Lower lobe of right lung (tissue), 2 donors: ENCODE measurements around the gene PHF24. TPM values are rescaled to one million over a fixed set of nuclear protein-coding genes. Genes with fewer than 3 reads are reported as not detected.
"Not testable (repeated sequence)": the region's sequence is repeated elsewhere in the genome, so short reads cannot be mapped to it uniquely, and the experiment has no call there.

Source experiments
- ATAC-seq, 2 donors: fragments of 200-7000 bp; cut with Tn5 transposase; one replicate each; pipeline ENCODE4 v1.9.1; 2020 to 2022; ENCODE audit warnings: mild to moderate bottlenecking in 2 of 2, moderate library complexity in 2 of 2
- DNase-seq: peaks from one replicate; pipeline ENCODE4 v3.0.0-alpha.2; 2020
- H3K27ac ChIP-seq: fragments of 200-600 bp; one replicate; pipeline ENCODE4 v1.8.0; 2022
- H3K27me3 ChIP-seq: fragments of 200-600 bp; one replicate; pipeline ENCODE4 v1.8.0; 2022; ENCODE audit warnings: low read depth
- H3K36me3 ChIP-seq: fragments of 200-600 bp; one replicate; pipeline ENCODE4 v1.8.0; 2022; ENCODE audit warnings: mild to moderate bottlenecking
- H3K4me1 ChIP-seq: fragments of 200-600 bp; one replicate; pipeline ENCODE4 v1.8.0; 2022
- H3K4me3 ChIP-seq: fragments of 200-600 bp; one replicate; pipeline ENCODE4 v1.8.0; 2022; ENCODE audit warnings: mild to moderate bottlenecking
- H3K9me3 ChIP-seq: fragments of 200-600 bp; one replicate; pipeline ENCODE4 v1.8.0; 2022
- CTCF ChIP-seq: fragments of 200-600 bp; IDR thresholded peaks from one replicate; pipeline ENCODE4 v1.8.0; 2022; ENCODE audit warnings: antibody characterized with exemption, mild to moderate bottlenecking
- intact Hi-C: fragments of 100-400 bp; cut with DNase I; formaldehyde crosslinking; loops from one replicate; pipeline ENCODE4 v1.11.0; 2022
- long read RNA-seq: library from polyadenylated mRNA; unstranded; transcript quantifications from one replicate; pipeline ENCODE4 v2.0.0, GENCODE V29; 2021
- total RNA-seq: library from RNA; stranded (reverse); fragmentation: NEBNext Ultra II Directional; extraction: Animal tissue kit (Norgen Biotek cat#: 25700); gene quantifications from one replicate; pipeline ENCODE4 v1.2.1, GENCODE V29; 2021
- donor health status: DM: no; HTN: yes; CAD: no; lungs with severe emphysema.

PHF24 gene
- total RNA-seq, result 1.3 TPM
- long read RNA-seq, partial matches to known transcripts, result 0 of 1 reads
- long read RNA-seq, other reads (novel, unspliced or antisense), result 1 of 1 reads

- no peak for TF ChIP-seq CTCF
- DNase-seq (no peak), ATAC-seq (peak; percentile 61 to 80)
- Histone ChIP-seq H3K9me3 (no peaks in the 10 kb centered on the region), H3K36me3 (no peaks in the 10 kb centered on the region), H3K27me3 (peaks cover 27% of the 10 kb centered on the region), H3K4me3 (peak within 1 kb of the TSS; percentile 43), H3K27ac (no peak within 1 kb of the TSS), H3K4me1 (peaks cover 4% of the 10 kb centered on the region)
- intact Hi-C loops, result no loop called here
Observed at GRCh38 chr9:34957492-34958410, at the start of gene PHF24. PHF24 (plus strand) TSS chr9:34958285; CDS start chr9:34971299, 13,014 bp downstream.

GRCh38 chr9:34927061-34927460 is 31.0 kb upstream of the PHF24 start:
- Histone ChIP-seq H3K9me3 (peaks cover 4% of the 10 kb centered on the region), H3K27ac (no peak overlapping the region), H3K36me3 (no peaks in the 10 kb centered on the region), H3K4me3 (no peak overlapping the region), H3K27me3 (no peaks in the 10 kb centered on the region), H3K4me1 (no peaks in the 10 kb centered on the region)
- ATAC-seq (no peak), DNase-seq (no peak)
- TF ChIP-seq CTCF, result no peak
- intact Hi-C loops, result no loop called here

- H3K9me3 ChIP-seq, result peaks cover 4% of the 10 kb centered on the region
- intact Hi-C loops, result no loop called here
- H3K36me3 ChIP-seq, result no peaks in the 10 kb centered on the region
- no peak for DNase-seq
- no peak for TF ChIP-seq CTCF
- peaks cover 9% of the 10 kb centered on the region for H3K27me3 ChIP-seq
- H3K4me3 ChIP-seq, result no peak overlapping the region
- no peak overlapping the region for H3K27ac ChIP-seq
- ATAC-seq, result no peak
- no peaks in the 10 kb centered on the region for H3K4me1 ChIP-seq
Observed at GRCh38 chr9:34928921-34929320, 29.2 kb upstream of the PHF24 start.

GRCh38 chr9:34929506-34930102 is 28.5 kb upstream of the PHF24 start:
- peaks cover 9% of the 10 kb centered on the region for H3K27me3 ChIP-seq
- no peak overlapping the region for H3K27ac ChIP-seq
- H3K36me3 ChIP-seq, result no peaks in the 10 kb centered on the region
- ATAC-seq, result no peak
- peak; percentile 53 for TF ChIP-seq CTCF
- H3K4me1 ChIP-seq, result no peaks in the 10 kb centered on the region
- intact Hi-C loops, result no loop called here
- H3K4me3 ChIP-seq, result no peak overlapping the region
- peaks cover 3% of the 10 kb centered on the region for H3K9me3 ChIP-seq
- no peak for DNase-seq

GRCh38 chr9:34939989-34940388 is 18.1 kb upstream of the PHF24 start:
- H3K4me1 ChIP-seq, H3K27ac ChIP-seq, DNase-seq, ATAC-seq, H3K9me3 ChIP-seq, H3K36me3 ChIP-seq, H3K4me3 ChIP-seq, H3K27me3 ChIP-seq, intact Hi-C loops: not testable (repeated sequence)

GRCh38 chr9:34948451-34948850 is 9.6 kb upstream of the PHF24 start:
- Histone ChIP-seq H3K36me3 (no peaks in the 10 kb centered on the region), H3K27me3 (no peaks in the 10 kb centered on the region), H3K4me1 (no peaks in the 10 kb centered on the region), H3K27ac (no peak overlapping the region), H3K9me3 (no peaks in the 10 kb centered on the region), H3K4me3 (no peak overlapping the region)
- TF ChIP-seq CTCF, result no peak
- intact Hi-C loops, result no loop called here
- no peak for ATAC-seq
- no peak for DNase-seq
